Measurements from ENCODE around the gene CCDC6.

The CCDC6 gene

DNA sequence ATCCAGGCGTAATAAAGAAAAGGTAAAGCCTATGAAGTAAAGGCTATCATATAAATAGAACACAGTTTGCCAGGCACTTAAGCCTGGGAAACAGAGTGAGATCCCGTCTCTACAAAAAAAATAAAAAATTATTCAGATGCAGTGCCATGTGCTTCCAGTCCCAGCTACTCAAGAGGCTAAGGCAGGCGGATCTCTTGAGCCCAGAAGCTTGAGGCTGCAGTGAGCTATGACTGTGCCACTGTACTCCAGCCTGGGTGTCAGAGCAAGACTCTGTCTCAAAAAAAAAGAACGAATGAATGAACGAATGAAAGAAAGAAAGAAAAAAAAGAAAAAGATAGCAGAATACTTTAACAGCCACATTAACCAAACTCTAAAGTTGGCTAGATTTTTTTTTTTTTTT, 85.9 kb downstream of the CCDC6 start:
- Histone ChIP-seq H3K9me2 (replicated peaks; ENCODE audit: insufficient read depth, low read length) (no peaks in the 10 kb centered on the region), H3K27ac (ENCODE audit: low read depth, low read length) (no peak overlapping the region), H3K9ac (ENCODE audit: low read length) (no peak overlapping the region), H3K27me3 (ENCODE audit: low read length) (no peaks in the 10 kb centered on the region), H3K4me3 (ENCODE audit: insufficient read depth, low read length, poor library complexity, severe bottlenecking) (no peak overlapping the region), H3K79me2 (ENCODE audit: insufficient read depth, low read length) (peaks cover 31% of the 10 kb centered on the region), H3K9me3 (ENCODE audit: insufficient read depth, low read length) (no peaks in the 10 kb centered on the region), H4K20me1 (ENCODE audit: low read depth, low read length) (no peaks in the 10 kb centered on the region), H2AFZ (ENCODE audit: low read depth, low read length, severe bottlenecking) (no peak overlapping the region), H3F3A (ENCODE audit: insufficient read depth) (no peaks in the 10 kb centered on the region), H3K36me3 (ENCODE audit: low read length) (0 out of 2 replicates have a peak, but pooled peaks cover 6% of the 10 kb centered on the region), H3K4me2 (ENCODE audit: low read depth, low read length, poor library complexity, severe bottlenecking) (no peak overlapping the region)
- no peak for TF ChIP-seq CTCF (IDR thresholded peaks at IDR 0.05; ENCODE audit: insufficient read depth, low read length, poor library complexity, severe bottlenecking)
- TF ChIP-seq EZH2phosphoT487 (conservative IDR thresholded peaks at IDR 0.05; ENCODE audit: low read length) = no peak

DNA sequence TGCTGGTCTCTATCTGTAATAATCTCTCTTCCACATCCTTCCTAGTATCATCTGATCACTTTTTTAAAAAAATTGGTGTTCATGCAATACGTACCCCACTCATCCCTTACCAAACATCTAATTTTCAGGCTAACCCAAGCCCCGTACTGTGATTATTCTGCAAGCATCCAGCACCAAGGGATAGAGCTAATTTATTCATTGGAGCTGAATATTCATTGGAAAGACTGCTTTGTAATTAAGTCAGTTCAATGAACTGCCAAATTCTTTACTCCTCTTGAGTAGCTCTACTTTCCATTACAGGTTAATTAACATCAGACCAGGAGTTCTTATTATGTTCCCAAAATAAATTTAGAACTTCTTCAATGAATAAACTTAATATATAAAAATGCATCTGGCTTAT, 86.7 kb downstream of the CCDC6 start:
- Histone ChIP-seq H3K9me2 (replicated peaks; ENCODE audit: insufficient read depth, low read length) (no peaks in the 10 kb centered on the region), H3K4me3 (ENCODE audit: insufficient read depth, low read length, poor library complexity, severe bottlenecking) (no peak overlapping the region), H3K36me3 (ENCODE audit: low read length) (0 out of 2 replicates have a peak, but pooled peaks cover 3% of the 10 kb centered on the region), H4K20me1 (ENCODE audit: low read depth, low read length) (no peaks in the 10 kb centered on the region), H3K79me2 (ENCODE audit: insufficient read depth, low read length) (peaks cover 28% of the 10 kb centered on the region), H3F3A (ENCODE audit: insufficient read depth) (no peaks in the 10 kb centered on the region), H3K9ac (ENCODE audit: low read length) (no peak overlapping the region), H3K4me2 (ENCODE audit: low read depth, low read length, poor library complexity, severe bottlenecking) (no peak overlapping the region), H3K9me3 (ENCODE audit: insufficient read depth, low read length) (no peaks in the 10 kb centered on the region), H2AFZ (ENCODE audit: low read depth, low read length, severe bottlenecking) (no peak overlapping the region), H3K27me3 (ENCODE audit: low read length) (no peaks in the 10 kb centered on the region), H3K27ac (ENCODE audit: low read depth, low read length) (no peak overlapping the region)
- TF ChIP-seq EZH2phosphoT487 (conservative IDR thresholded peaks at IDR 0.05; ENCODE audit: low read length) = no peak
- no peak for TF ChIP-seq CTCF (IDR thresholded peaks at IDR 0.05; ENCODE audit: insufficient read depth, low read length, poor library complexity, severe bottlenecking)

DNA sequence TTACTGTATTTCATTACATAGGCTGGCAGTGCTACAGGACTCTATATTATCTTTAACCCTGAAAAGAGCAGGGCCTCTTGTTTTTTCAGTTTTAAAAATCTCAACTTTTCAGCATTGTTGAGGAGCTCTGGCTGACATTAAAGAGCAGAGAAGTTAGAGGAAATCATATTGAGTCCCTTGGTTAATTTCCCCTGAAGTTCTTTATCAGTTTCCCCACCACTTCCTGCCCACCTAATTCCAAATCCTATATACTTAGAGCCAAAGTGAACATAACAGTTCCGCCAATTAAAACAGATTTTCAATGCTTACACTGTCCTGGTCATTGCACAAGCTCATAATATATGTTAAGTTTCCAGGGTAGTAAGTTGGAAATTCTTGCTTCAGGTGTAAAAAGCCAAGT, 87.1 kb downstream of the CCDC6 start:
- H3K4me3 ChIP-seq (ENCODE audit: insufficient read depth, low read length, poor library complexity, severe bottlenecking) = no peak overlapping the region

More for the DNA sequence above, 87.1 kb downstream of the CCDC6 start:
- H3K4me2 ChIP-seq (ENCODE audit: low read depth, low read length, poor library complexity, severe bottlenecking) = no peak overlapping the region
- H3K36me3 ChIP-seq (ENCODE audit: low read length) = no peaks in the 10 kb centered on the region
- H4K20me1 ChIP-seq (ENCODE audit: low read depth, low read length) = no peaks in the 10 kb centered on the region
- no peak overlapping the region for H2AFZ ChIP-seq (ENCODE audit: low read depth, low read length, severe bottlenecking)
- no peaks in the 10 kb centered on the region for H3K9me2 ChIP-seq (replicated peaks; ENCODE audit: insufficient read depth, low read length)
- no peak overlapping the region for H3K27ac ChIP-seq (ENCODE audit: low read depth, low read length)
- H3K79me2 ChIP-seq (ENCODE audit: insufficient read depth, low read length) = peaks cover 28% of the 10 kb centered on the region
- no peaks in the 10 kb centered on the region for H3F3A ChIP-seq (ENCODE audit: insufficient read depth)
- H3K9me3 ChIP-seq (ENCODE audit: insufficient read depth, low read length) = no peaks in the 10 kb centered on the region
- no peak for TF ChIP-seq CTCF (IDR thresholded peaks at IDR 0.05; ENCODE audit: insufficient read depth, low read length, poor library complexity, severe bottlenecking)
- TF ChIP-seq EZH2phosphoT487 (conservative IDR thresholded peaks at IDR 0.05; ENCODE audit: low read length) = no peak
- no peaks in the 10 kb centered on the region for H3K27me3 ChIP-seq (ENCODE audit: low read length)
- H3K9ac ChIP-seq (ENCODE audit: low read length) = no peak overlapping the region
